A549 (cell line): ENCODE measurements around the gene GORASP2. TPM values are rescaled to one million over a fixed set of nuclear protein-coding genes. Genes with fewer than 3 reads are reported as not detected.

Experiments used
- ATAC-seq, 2 experiments: fragments of 200-7000 bp in 1 of 2; fragments of >200 bp in 1 of 2; cut with Nextera tagmentation in 1 of 2; cut with Tn5 transposase in 1 of 2; 3 replicates each; pipeline versions ENCODE4 v1.8.0 to v1.9.1; 2018 to 2020; ENCODE audit warnings: mild to moderate bottlenecking in 1 of 2, moderate library complexity in 1 of 2
- CTCF ChIA-PET: fragments of 300-600 bp; sonication (Branson Sonifier 250); formaldehyde crosslinking; extraction: SDS; loops from one replicate; lab custom pipeline; 2021; ENCODE audit warnings: antibody characterized with exemption, inconsistent platforms; lab: Yijun Ruan, JAX
- POLR2A ChIA-PET: fragments of 350-600 bp; formaldehyde crosslinking; extraction: SDS; loops from one replicate; lab custom pipeline; 2021; ENCODE audit warnings: antibody characterized with exemption, inconsistent platforms; lab: Yijun Ruan, JAX
- DNase-seq, 2 experiments: peaks; one replicate each; pipeline versions ENCODE4 v3.0.0 to v3.0.0-alpha.2; 2011 to 2016; ENCODE audit warnings: low read depth in 1 of 2, low spot score in 1 of 2
- FAIRE-seq: peaks from 2 replicates; lab custom pipeline; 2011; peaks lifted over from hg19 to GRCh38; lab: Jason Lieb, UNC
- H3K27ac ChIP-seq, 2 experiments: fragments of >200 bp; sonication (Bioruptor Twin); formaldehyde crosslinking; 3 replicates each; pipeline ENCODE4 v1.5.1; 2016 to 2017
- H3K4me1 ChIP-seq: fragments of >200 bp; sonication (Bioruptor Twin); formaldehyde crosslinking; 3 replicates; pipeline ENCODE4 v1.6.1; 2016
- H3K4me2 ChIP-seq: fragments of >200 bp; sonication (Bioruptor Twin); formaldehyde crosslinking; 3 replicates; pipeline ENCODE4 v1.6.1; 2016
- H3K4me3 ChIP-seq: fragments of >200 bp; sonication (Bioruptor Twin); formaldehyde crosslinking; 3 replicates; pipeline ENCODE4 v1.5.1; 2016
- H3K9me3 ChIP-seq: fragments of >200 bp; sonication (Bioruptor Twin); formaldehyde crosslinking; 3 replicates; pipeline ENCODE4 v1.6.1; 2016
- BHLHE40 ChIP-seq: IDR thresholded peaks from 2 replicates; pipeline ENCODE4 v1.6.1; 2012; ENCODE audit warnings: low read depth, low read length, inconsistent platforms
- CHD4 ChIP-seq: fragments of 200-600 bp; sonication (generic); IDR thresholded peaks from 2 replicates; pipeline ENCODE4 v1.6.1; 2016; ENCODE audit warnings: antibody characterized with exemption, mild to moderate bottlenecking, borderline replicate concordance
- EP300 ChIP-seq, 2 experiments: fragments of >200 bp; sonication (Bioruptor Twin); formaldehyde crosslinking; IDR thresholded peaks; 2 replicates in 1 of 2; 3 replicates in 1 of 2; pipeline ENCODE4 v1.6.1; 2016 to 2017
- FOSL2 ChIP-seq, 2 experiments: fragments of 450-650 bp in 1 of 2; fragments of >200 bp in 1 of 2; sonication (Bioruptor Twin) in 1 of 2; formaldehyde crosslinking; IDR thresholded peaks; 2 replicates each; pipeline versions ENCODE4 v1.5.0 to v1.6.1; 2016 to 2020; ENCODE audit warnings: mild to moderate bottlenecking in 1 of 2, moderate library complexity in 1 of 2
- HDAC2 ChIP-seq: fragments of 200-600 bp; sonication (generic); IDR thresholded peaks from 2 replicates; pipeline ENCODE4 v1.6.1; 2016
- HEYL ChIP-seq: fragments of 250-450 bp; sonication (Bioruptor Pico); IDR thresholded peaks from 2 replicates; pipeline ENCODE4 v1.8.0; 2021; ENCODE audit warnings: mild to moderate bottlenecking, moderate library complexity
- JUN ChIP-seq, 2 experiments: fragments of >200 bp; sonication (Bioruptor Twin); formaldehyde crosslinking; IDR thresholded peaks; 2 replicates in 1 of 2; 3 replicates in 1 of 2; pipeline ENCODE4 v1.6.1; 2016 to 2017
- KDM1A ChIP-seq: fragments of 200-600 bp; sonication (generic); IDR thresholded peaks from 2 replicates; pipeline ENCODE4 v1.6.1; 2016; ENCODE audit warnings: low read depth, mild to moderate bottlenecking
- NPAS2 ChIP-seq: fragments of 250-450 bp; sonication (Bioruptor Pico); IDR thresholded peaks from 2 replicates; pipeline ENCODE4 v1.8.0; 2022; ENCODE audit warnings: mild to moderate bottlenecking, moderate library complexity, borderline replicate concordance
- PHF8 ChIP-seq: fragments of 200-600 bp; sonication (generic); IDR thresholded peaks from 2 replicates; pipeline ENCODE4 v1.6.1; 2016; ENCODE audit warnings: low read depth, mild to moderate bottlenecking, antibody characterized with exemption, moderate library complexity, borderline replicate concordance
- POLR2A ChIP-seq: IDR thresholded peaks from 2 replicates; pipeline ENCODE4 v1.6.1; 2012; ENCODE audit warnings: mild to moderate bottlenecking, low read length
- RAD21 ChIP-seq, 2 experiments: fragments of >200 bp in 1 of 2; sonication (Bioruptor Twin) in 1 of 2; formaldehyde crosslinking in 1 of 2; IDR thresholded peaks in 1 of 2; conservative IDR thresholded peaks in 1 of 2; 2 replicates in 1 of 2; 3 replicates in 1 of 2; pipeline ENCODE4 v1.6.1; 2012 to 2018; ENCODE audit warnings: inconsistent platforms in 1 of 2
- RCOR1 ChIP-seq: fragments of 150-350 bp; IDR thresholded peaks from 2 replicates; pipeline ENCODE4 v1.6.1; 2014; ENCODE audit warnings: antibody characterized with exemption, low read length, low read depth
- RFX5 ChIP-seq: fragments of 450-650 bp; IDR thresholded peaks from 2 replicates; pipeline ENCODE4 v1.7.1; 2014; ENCODE audit warnings: antibody characterized with exemption, mild to moderate bottlenecking, moderate library complexity
- RNF2 ChIP-seq: fragments of 200-600 bp; sonication (generic); IDR thresholded peaks from 2 replicates; pipeline ENCODE4 v1.6.1; 2016; ENCODE audit warnings: low read depth, mild to moderate bottlenecking, antibody characterized with exemption, moderate library complexity, borderline replicate concordance
- TP53 ChIP-seq: fragments of 250-450 bp; sonication (Bioruptor Pico); IDR thresholded peaks from 2 replicates; pipeline ENCODE4 v1.5.0; 2021; ENCODE audit warnings: mild to moderate bottlenecking, moderate library complexity
- ZFP36 ChIP-seq: fragments of 450-650 bp; IDR thresholded peaks from 2 replicates; pipeline ENCODE4 v1.6.1; 2014; ENCODE audit warnings: borderline replicate concordance; ENCODE audit not compliant: partially characterized antibody
- ZNF302 ChIP-seq: fragments of 250-450 bp; sonication (Bioruptor Pico); IDR thresholded peaks from 2 replicates; pipeline ENCODE4 v1.9.0; 2021; ENCODE audit warnings: inconsistent platforms, mild to moderate bottlenecking, moderate library complexity
- WGBS: methylation state at CpG from one replicate; pipeline ENCODE4 v1.1.6; 2017; ENCODE audit errors: missing lambda C conversion rate; 5-methylcytosine and 5-hydroxymethylcytosine counted together
- polyA plus RNA-seq, 4 experiments: library from polyadenylated mRNA; depleted of rRNA in 3 of 4; stranded (reverse); fragments of >200 nt; fragmentation: RNase III in 1 of 4; extraction: RNeasy Plus Mini Kit Qiagen cat#74134 plus additional on column Dnase treatment in 1 of 4; gene quantifications; 2 replicates in 3 of 4; 3 replicates in 1 of 4; pipeline ENCODE4 v1.2.3, GENCODE V29; 2011 to 2017
- TF ChIP-seq, protein P1 (sequence below): fragments of 150-350 bp; IDR thresholded peaks from 2 replicates; pipeline ENCODE4 v1.6.1; 2014; ENCODE audit warnings: low read depth, mild to moderate bottlenecking, low read length
- TF ChIP-seq, protein P2 (sequence below): fragments of 450-650 bp; IDR thresholded peaks from 2 replicates; pipeline ENCODE4 v1.6.1; 2014; ENCODE audit warnings: antibody characterized with exemption
- TF ChIP-seq, protein P3 (sequence below): fragments of >200 bp; sonication (Bioruptor Twin); formaldehyde crosslinking; IDR thresholded peaks from 3 replicates; pipeline ENCODE4 v1.6.1; 2016
- TF ChIP-seq, protein P4 (sequence below): IDR thresholded peaks from 2 replicates; pipeline ENCODE4 v1.6.1; 2012
- TF ChIP-seq, protein P5 (sequence below): fragments of 200-600 bp; sonication (generic); IDR thresholded peaks from 2 replicates; pipeline ENCODE4 v1.6.1; 2016; ENCODE audit warnings: antibody characterized with exemption, mild to moderate bottlenecking, moderate library complexity

GORASP2 gene
- polyA plus RNA-seq, 2 of the 4 experiments (the other 2 are of a cell fraction): 90.5 to 179 TPM

DNA sequence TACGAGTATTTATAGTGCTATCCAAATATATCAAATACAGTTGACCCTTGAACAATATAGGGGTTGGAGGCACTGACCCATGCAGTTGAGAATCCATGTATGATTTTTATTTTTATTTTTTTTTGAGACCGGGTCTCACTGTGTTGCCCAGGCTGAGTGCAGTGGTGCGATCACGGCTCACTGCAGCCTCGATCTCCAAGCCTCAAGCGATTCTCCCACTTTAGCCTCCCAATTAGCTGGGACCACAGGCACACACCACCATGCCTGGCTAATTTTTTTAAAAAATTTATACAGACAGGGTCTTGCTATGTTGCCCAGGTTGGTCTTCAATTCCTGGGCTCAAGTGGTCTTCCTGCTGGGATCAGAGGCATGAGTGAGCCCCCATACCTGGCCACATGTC lies 70.6 kb downstream of the GORASP2 start (continued):
- TF ChIP-seq, protein P1, sequence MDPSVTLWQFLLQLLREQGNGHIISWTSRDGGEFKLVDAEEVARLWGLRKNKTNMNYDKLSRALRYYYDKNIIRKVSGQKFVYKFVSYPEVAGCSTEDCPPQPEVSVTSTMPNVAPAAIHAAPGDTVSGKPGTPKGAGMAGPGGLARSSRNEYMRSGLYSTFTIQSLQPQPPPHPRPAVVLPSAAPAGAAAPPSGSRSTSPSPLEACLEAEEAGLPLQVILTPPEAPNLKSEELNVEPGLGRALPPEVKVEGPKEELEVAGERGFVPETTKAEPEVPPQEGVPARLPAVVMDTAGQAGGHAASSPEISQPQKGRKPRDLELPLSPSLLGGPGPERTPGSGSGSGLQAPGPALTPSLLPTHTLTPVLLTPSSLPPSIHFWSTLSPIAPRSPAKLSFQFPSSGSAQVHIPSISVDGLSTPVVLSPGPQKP: no peak
- TF ChIP-seq RCOR1 (no peak), NPAS2 (CRISPR knock-in tag) (no peak), FOSL2 (IDR thresholded peaks at IDR 0.05) (no peak), FOSL2 (CRISPR knock-in tag; IDR thresholded peaks at IDR 0.05) (no peak), HEYL (no peak), ZFP36 (no peak)
- TF ChIP-seq, protein P2, sequence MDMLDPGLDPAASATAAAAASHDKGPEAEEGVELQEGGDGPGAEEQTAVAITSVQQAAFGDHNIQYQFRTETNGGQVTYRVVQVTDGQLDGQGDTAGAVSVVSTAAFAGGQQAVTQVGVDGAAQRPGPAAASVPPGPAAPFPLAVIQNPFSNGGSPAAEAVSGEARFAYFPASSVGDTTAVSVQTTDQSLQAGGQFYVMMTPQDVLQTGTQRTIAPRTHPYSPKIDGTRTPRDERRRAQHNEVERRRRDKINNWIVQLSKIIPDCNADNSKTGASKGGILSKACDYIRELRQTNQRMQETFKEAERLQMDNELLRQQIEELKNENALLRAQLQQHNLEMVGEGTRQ: no peak

DNA sequence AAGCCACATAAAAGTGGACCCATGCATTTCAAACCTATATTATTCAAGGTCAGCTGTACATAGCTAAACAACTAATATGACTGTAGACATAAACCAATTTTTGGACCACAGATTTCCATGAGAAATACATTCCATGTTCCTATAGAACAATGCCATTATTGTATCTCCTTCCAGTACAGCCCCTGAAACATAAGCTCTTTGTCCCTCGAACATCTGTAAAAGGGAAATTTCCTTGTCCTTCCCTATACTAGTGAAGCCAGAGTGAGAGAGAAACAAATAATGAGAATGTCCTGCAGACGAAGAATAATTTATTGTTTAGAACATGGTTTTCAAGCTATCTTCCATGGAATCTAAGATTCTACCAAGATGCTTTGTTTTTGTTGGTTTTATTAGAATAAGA lies 75.3 kb downstream of the GORASP2 start:
- no peak for ATAC-seq
- DNase-seq: no peak
- TF ChIP-seq HEYL (no peak), RAD21 (conservative IDR thresholded peaks at IDR 0.05 in 1 of 2, IDR thresholded peaks at IDR 0.05 in 1 of 2) (no peak), NPAS2 (CRISPR knock-in tag) (no peak), PHF8 (no peak), HDAC2 (no peak), JUN (IDR thresholded peaks at IDR 0.05) (no peak), POLR2A (no peak), TP53 (CRISPR knock-in tag) (no peak), KDM1A (no peak), ZNF302 (CRISPR knock-in tag) (no peak), EP300 (IDR thresholded peaks at IDR 0.05) (no peak), RFX5 (no peak), RNF2 (no peak), CHD4 (no peak), BHLHE40 (no peak)
- TF ChIP-seq, protein P3, sequence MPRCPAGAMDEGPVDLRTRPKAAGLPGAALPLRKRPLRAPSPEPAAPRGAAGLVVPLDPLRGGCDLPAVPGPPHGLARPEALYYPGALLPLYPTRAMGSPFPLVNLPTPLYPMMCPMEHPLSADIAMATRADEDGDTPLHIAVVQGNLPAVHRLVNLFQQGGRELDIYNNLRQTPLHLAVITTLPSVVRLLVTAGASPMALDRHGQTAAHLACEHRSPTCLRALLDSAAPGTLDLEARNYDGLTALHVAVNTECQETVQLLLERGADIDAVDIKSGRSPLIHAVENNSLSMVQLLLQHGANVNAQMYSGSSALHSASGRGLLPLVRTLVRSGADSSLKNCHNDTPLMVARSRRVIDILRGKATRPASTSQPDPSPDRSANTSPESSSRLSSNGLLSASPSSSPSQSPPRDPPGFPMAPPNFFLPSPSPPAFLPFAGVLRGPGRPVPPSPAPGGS: no peak
- TF ChIP-seq, protein P4, sequence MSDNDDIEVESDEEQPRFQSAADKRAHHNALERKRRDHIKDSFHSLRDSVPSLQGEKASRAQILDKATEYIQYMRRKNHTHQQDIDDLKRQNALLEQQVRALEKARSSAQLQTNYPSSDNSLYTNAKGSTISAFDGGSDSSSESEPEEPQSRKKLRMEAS: no peak
- TF ChIP-seq, protein P5, sequence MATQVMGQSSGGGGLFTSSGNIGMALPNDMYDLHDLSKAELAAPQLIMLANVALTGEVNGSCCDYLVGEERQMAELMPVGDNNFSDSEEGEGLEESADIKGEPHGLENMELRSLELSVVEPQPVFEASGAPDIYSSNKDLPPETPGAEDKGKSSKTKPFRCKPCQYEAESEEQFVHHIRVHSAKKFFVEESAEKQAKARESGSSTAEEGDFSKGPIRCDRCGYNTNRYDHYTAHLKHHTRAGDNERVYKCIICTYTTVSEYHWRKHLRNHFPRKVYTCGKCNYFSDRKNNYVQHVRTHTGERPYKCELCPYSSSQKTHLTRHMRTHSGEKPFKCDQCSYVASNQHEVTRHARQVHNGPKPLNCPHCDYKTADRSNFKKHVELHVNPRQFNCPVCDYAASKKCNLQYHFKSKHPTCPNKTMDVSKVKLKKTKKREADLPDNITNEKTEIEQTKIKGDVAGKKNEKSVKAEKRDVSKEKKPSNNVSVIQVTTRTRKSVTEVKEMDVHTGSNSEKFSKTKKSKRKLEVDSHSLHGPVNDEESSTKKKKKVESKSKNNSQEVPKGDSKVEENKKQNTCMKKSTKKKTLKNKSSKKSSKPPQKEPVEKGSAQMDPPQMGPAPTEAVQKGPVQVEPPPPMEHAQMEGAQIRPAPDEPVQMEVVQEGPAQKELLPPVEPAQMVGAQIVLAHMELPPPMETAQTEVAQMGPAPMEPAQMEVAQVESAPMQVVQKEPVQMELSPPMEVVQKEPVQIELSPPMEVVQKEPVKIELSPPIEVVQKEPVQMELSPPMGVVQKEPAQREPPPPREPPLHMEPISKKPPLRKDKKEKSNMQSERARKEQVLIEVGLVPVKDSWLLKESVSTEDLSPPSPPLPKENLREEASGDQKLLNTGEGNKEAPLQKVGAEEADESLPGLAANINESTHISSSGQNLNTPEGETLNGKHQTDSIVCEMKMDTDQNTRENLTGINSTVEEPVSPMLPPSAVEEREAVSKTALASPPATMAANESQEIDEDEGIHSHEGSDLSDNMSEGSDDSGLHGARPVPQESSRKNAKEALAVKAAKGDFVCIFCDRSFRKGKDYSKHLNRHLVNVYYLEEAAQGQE: no peak
- no peaks in the 10 kb centered on the region for H3K4me1 ChIP-seq
- no peaks in the 10 kb centered on the region for H3K9me3 ChIP-seq
- H3K4me2 ChIP-seq: no peak overlapping the region
- 97% methylated on average over 2 of the region's 2 CpGs for WGBS
- CTCF ChIA-PET: interaction anchor here (1.1 kb wide), 1 partner anchor 155 kb away, joined by 3 read pairs; no protein-coding TSS in a partner anchor
- FAIRE-seq: no peak
- H3K27ac ChIP-seq: no peak overlapping the region
- no peak overlapping the region for H3K4me3 ChIP-seq
- POLR2A ChIA-PET: no interaction called here
